HCT116 (cell line): ENCODE measurements around the gene SCARB1.

ENCODE experiments used
- CEBPB ChIP-seq: IDR thresholded peaks from 2 replicates; pipeline ENCODE4 v1.6.1; 2012; ENCODE audit warnings: low read depth
- CTCF ChIP-seq, 3 experiments: fragments of 200-600 bp in 1 of 3; sonication (generic) in 1 of 3; IDR thresholded peaks in 2 of 3; conservative IDR thresholded peaks in 1 of 3; 2 replicates each; pipeline ENCODE4 v1.5.1; 2012 to 2017; ENCODE audit warnings: low read depth in 2 of 3, low read length in 2 of 3, antibody characterized with exemption in 1 of 3, borderline replicate concordance in 1 of 3, control low read depth in 1 of 3, mild to moderate bottlenecking in 1 of 3, mixed read lengths in 1 of 3, mixed run types in 1 of 3, moderate library complexity in 1 of 3; ENCODE audit not compliant: insufficient read depth in 1 of 3
- EZH2 ChIP-seq: fragments of 200-600 bp; sonication (generic); IDR thresholded peaks from 2 replicates; pipeline ENCODE4 v1.6.1; 2017; ENCODE audit warnings: antibody characterized with exemption, mixed run types
- SIN3A ChIP-seq: IDR thresholded peaks from 2 replicates; pipeline ENCODE4 v1.6.1; 2012; ENCODE audit warnings: low read depth
- TF ChIP-seq, protein P1 (sequence below): IDR thresholded peaks from 2 replicates; pipeline ENCODE4 v1.6.1; 2012

- TF ChIP-seq EZH2 (no peak), SIN3A (no peak), CEBPB (no peak), CTCF (IDR thresholded peaks at IDR 0.05 in 2 of 3, conservative IDR thresholded peaks at IDR 0.05 in 1 of 3; ENCODE audit: borderline replicate concordance in 1 of 3, insufficient read depth in 1 of 3, low read depth in 2 of 3, low read length in 2 of 3) (no peak)
- TF ChIP-seq, protein P1, sequence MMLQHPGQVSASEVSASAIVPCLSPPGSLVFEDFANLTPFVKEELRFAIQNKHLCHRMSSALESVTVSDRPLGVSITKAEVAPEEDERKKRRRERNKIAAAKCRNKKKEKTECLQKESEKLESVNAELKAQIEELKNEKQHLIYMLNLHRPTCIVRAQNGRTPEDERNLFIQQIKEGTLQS, result no peak
Measured at GRCh38 chr12:124746649-124747425, 116.8 kb downstream of the SCARB1 start.
